Ishikawa (cell line): ENCODE data around the gene SETX.

Source experiments
- EGR1 ChIP-seq: IDR thresholded peaks from 2 replicates; pipeline ENCODE4 v1.6.1; 2012
- TF ChIP-seq, protein P1 (sequence below): IDR thresholded peaks from 2 replicates; pipeline ENCODE4 v1.6.1; 2012; ENCODE audit warnings: low read depth, mild to moderate bottlenecking

DNA sequence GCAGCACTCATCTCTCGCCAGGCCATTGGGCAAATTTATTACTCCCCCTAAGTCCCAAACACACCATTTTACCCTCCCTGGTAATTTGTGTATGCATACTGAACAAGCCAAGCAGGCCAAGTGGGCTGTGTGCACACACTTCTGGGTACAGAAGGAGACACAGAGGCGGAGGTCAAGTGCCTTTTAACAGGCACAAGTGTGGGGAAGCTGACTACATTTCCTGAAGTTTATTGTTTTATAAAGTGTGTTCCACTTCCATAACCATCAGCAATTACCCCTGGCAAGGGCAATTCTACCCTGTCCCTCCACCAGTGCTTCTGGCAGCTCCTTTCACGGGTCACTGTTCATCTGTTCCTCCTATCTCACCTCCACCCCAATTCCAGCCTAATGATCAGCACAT, 93.9 kb downstream of the SETX start:
- TF ChIP-seq, protein P1, sequence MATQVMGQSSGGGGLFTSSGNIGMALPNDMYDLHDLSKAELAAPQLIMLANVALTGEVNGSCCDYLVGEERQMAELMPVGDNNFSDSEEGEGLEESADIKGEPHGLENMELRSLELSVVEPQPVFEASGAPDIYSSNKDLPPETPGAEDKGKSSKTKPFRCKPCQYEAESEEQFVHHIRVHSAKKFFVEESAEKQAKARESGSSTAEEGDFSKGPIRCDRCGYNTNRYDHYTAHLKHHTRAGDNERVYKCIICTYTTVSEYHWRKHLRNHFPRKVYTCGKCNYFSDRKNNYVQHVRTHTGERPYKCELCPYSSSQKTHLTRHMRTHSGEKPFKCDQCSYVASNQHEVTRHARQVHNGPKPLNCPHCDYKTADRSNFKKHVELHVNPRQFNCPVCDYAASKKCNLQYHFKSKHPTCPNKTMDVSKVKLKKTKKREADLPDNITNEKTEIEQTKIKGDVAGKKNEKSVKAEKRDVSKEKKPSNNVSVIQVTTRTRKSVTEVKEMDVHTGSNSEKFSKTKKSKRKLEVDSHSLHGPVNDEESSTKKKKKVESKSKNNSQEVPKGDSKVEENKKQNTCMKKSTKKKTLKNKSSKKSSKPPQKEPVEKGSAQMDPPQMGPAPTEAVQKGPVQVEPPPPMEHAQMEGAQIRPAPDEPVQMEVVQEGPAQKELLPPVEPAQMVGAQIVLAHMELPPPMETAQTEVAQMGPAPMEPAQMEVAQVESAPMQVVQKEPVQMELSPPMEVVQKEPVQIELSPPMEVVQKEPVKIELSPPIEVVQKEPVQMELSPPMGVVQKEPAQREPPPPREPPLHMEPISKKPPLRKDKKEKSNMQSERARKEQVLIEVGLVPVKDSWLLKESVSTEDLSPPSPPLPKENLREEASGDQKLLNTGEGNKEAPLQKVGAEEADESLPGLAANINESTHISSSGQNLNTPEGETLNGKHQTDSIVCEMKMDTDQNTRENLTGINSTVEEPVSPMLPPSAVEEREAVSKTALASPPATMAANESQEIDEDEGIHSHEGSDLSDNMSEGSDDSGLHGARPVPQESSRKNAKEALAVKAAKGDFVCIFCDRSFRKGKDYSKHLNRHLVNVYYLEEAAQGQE: no peak
- no peak for TF ChIP-seq EGR1
